H1 (cell line): ENCODE results near the gene P3R3URF. TPM values are rescaled to one million over a fixed set of nuclear protein-coding genes. Genes with fewer than 3 reads are reported as not detected.

ENCODE experiments used
- CTCF ChIA-PET: fragments of 300-600 bp; sonication (Branson Sonifier 250); formaldehyde crosslinking; loops from one replicate; lab custom pipeline; 2021; ENCODE audit not compliant: partially characterized antibody; lab: Charles Lee
- POLR2A ChIA-PET: fragments of 300-600 bp; sonication (Branson Sonifier 250); formaldehyde crosslinking; loops from one replicate; lab custom pipeline; 2021; ENCODE audit warnings: inconsistent platforms; ENCODE audit not compliant: partially characterized antibody; lab: Charles Lee
- DNase-seq, 2 experiments: peaks; one replicate each; pipeline versions ENCODE4 v3.0.0 to v3.0.0-alpha.2; 2010 to 2022; ENCODE audit warnings: low spot score in 2 of 2, low read depth in 1 of 2, mixed read lengths in 1 of 2
- FAIRE-seq: peaks from 2 replicates; lab custom pipeline; 2011; peaks lifted over from hg19 to GRCh38; lab: Jason Lieb, UNC
- H2AFZ ChIP-seq: 2 replicates; pipeline ENCODE4 v1.8.1; 2012; ENCODE audit warnings: low read length, inconsistent platforms
- H2AK5ac ChIP-seq: 2 replicates; pipeline ENCODE4 v1.6.1; 2013; ENCODE audit warnings: low read depth, low read length
- H2BK120ac ChIP-seq: replicated peaks from 2 replicates; pipeline ENCODE3; 2013; ENCODE audit warnings: low read depth, low read length, inconsistent platforms
- H2BK12ac ChIP-seq: 2 replicates; pipeline ENCODE4 v1.6.1; 2013; ENCODE audit warnings: low read depth, low read length
- H2BK15ac ChIP-seq: 2 replicates; pipeline ENCODE4 v1.6.1; 2013; ENCODE audit warnings: low read length
- H2BK20ac ChIP-seq: 2 replicates; pipeline ENCODE4 v1.6.1; 2013; ENCODE audit warnings: low read length
- H2BK5ac ChIP-seq: 2 replicates; pipeline ENCODE4 v1.6.1; 2013; ENCODE audit warnings: low read depth, low read length
- H3K14ac ChIP-seq: 2 replicates; pipeline ENCODE4 v1.6.1; 2013; ENCODE audit warnings: inconsistent platforms; ENCODE audit not compliant: insufficient read length
- H3K18ac ChIP-seq: 2 replicates; pipeline ENCODE4 v1.6.1; 2013; ENCODE audit warnings: low read length; ENCODE audit errors: extremely low read depth
- H3K23ac ChIP-seq: 2 replicates; pipeline ENCODE4 v1.6.1; 2013; ENCODE audit warnings: inconsistent platforms; ENCODE audit not compliant: insufficient read length
- H3K23me2 ChIP-seq: 2 replicates; pipeline ENCODE4 v1.6.1; 2013; ENCODE audit warnings: low read depth, low read length
- H3K27ac ChIP-seq: 2 replicates; pipeline ENCODE4 v1.6.1; 2011; ENCODE audit warnings: low read depth, low read length, inconsistent platforms
- H3K27me3 ChIP-seq, 4 experiments: replicated peaks in 1 of 4; 1 replicate in 1 of 4; 2 replicates in 3 of 4; pipeline versions ENCODE4 v1.6.1 to v1.8.1; 2011 to 2013; ENCODE audit warnings: low read length in 3 of 4, mild to moderate bottlenecking in 3 of 4, inconsistent platforms in 2 of 4, mixed read lengths in 2 of 4, moderate library complexity in 1 of 4; ENCODE audit not compliant: control insufficient read depth in 3 of 4, insufficient read depth in 3 of 4; ENCODE audit errors: extremely low read depth in 1 of 4
- H3K36me3 ChIP-seq, 4 experiments: 2 replicates each; pipeline versions ENCODE4 v1.6.1 to v1.8.1; 2011 to 2013; ENCODE audit warnings: mild to moderate bottlenecking in 4 of 4, low read length in 3 of 4, moderate library complexity in 2 of 4, control low read depth in 1 of 4, inconsistent platforms in 1 of 4; ENCODE audit not compliant: insufficient read depth in 4 of 4, control insufficient read depth in 2 of 4
- H3K4ac ChIP-seq: replicated peaks from 2 replicates; pipeline ENCODE3; 2013; ENCODE audit warnings: low read length, low read depth, mixed read lengths, inconsistent platforms; ENCODE audit not compliant: insufficient read length
- H3K4me1 ChIP-seq, 4 experiments: replicated peaks in 1 of 4; 1 replicate in 1 of 4; 2 replicates in 3 of 4; pipeline versions ENCODE4 v1.6.1 to v1.8.1; 2011 to 2013; ENCODE audit warnings: low read length in 3 of 4, inconsistent platforms in 2 of 4, mixed read lengths in 1 of 4; ENCODE audit not compliant: insufficient read depth in 4 of 4, control insufficient read depth in 3 of 4
- H3K4me2 ChIP-seq, 2 experiments: 2 replicates each; pipeline versions ENCODE4 v1.6.1 to v1.8.1; 2011 to 2013; ENCODE audit warnings: low read depth in 2 of 2, low read length in 2 of 2, control low read depth in 1 of 2, inconsistent platforms in 1 of 2, mild to moderate bottlenecking in 1 of 2; ENCODE audit not compliant: insufficient read depth in 1 of 2
- H3K4me3 ChIP-seq, 4 experiments: fragments of 200-600, 300-600 bp in 1 of 4; sonication (generic), shearing (Covaris generic), sonication (Bioruptor Twin) in 1 of 4; 2 replicates each; pipeline versions ENCODE4 v1.5.1 to v1.8.1; 2011 to 2016; ENCODE audit warnings: low read length in 4 of 4, low read depth in 3 of 4, control low read depth in 2 of 4, inconsistent platforms in 2 of 4, mild to moderate bottlenecking in 2 of 4, mixed read lengths in 1 of 4, moderate library complexity in 1 of 4; ENCODE audit not compliant: insufficient read depth in 2 of 4; ENCODE audit errors: extremely low read depth in 1 of 4
- H3K56ac ChIP-seq: replicated peaks from 2 replicates; pipeline ENCODE3; 2013; ENCODE audit warnings: low read depth, mild to moderate bottlenecking, mixed read lengths, low read length, inconsistent platforms; ENCODE audit not compliant: insufficient read length
- H3K79me1 ChIP-seq: 2 replicates; pipeline ENCODE4 v1.6.1; 2013; ENCODE audit warnings: low read depth, low read length, control low read depth
- H3K79me2 ChIP-seq, 2 experiments: 2 replicates each; pipeline versions ENCODE4 v1.6.1 to v1.8.1; 2012 to 2013; ENCODE audit warnings: low read length in 2 of 2, mild to moderate bottlenecking in 2 of 2, inconsistent platforms in 1 of 2; ENCODE audit not compliant: insufficient read depth in 2 of 2, control insufficient read depth in 1 of 2
- H3K9ac ChIP-seq, 4 experiments: replicated peaks in 1 of 4; 1 replicate in 1 of 4; 2 replicates in 3 of 4; pipeline versions ENCODE4 v1.6.1 to v1.8.1; 2011 to 2013; ENCODE audit warnings: low read depth in 3 of 4, low read length in 3 of 4, control low read depth in 2 of 4, mild to moderate bottlenecking in 2 of 4, moderate library complexity in 2 of 4, inconsistent platforms in 1 of 4; ENCODE audit errors: extremely low read depth in 1 of 4
- H3K9me3 ChIP-seq, 2 experiments: 2 replicates each; pipeline versions ENCODE4 v1.6.1 to v1.8.1; 2012 to 2013; ENCODE audit warnings: mild to moderate bottlenecking in 2 of 2, moderate library complexity in 2 of 2, control low read depth in 1 of 2, inconsistent platforms in 1 of 2, low read depth in 1 of 2, low read length in 1 of 2, mixed read lengths in 1 of 2; ENCODE audit not compliant: insufficient read depth in 2 of 2
- H4K20me1 ChIP-seq, 2 experiments: replicated peaks in 1 of 2; 2 replicates each; pipeline versions ENCODE3 to v1.8.1; 2011 to 2013; ENCODE audit warnings: inconsistent platforms in 2 of 2, low read length in 2 of 2, mild to moderate bottlenecking in 1 of 2; ENCODE audit not compliant: insufficient read depth in 2 of 2, control insufficient read depth in 1 of 2
- H4K5ac ChIP-seq: 2 replicates; pipeline ENCODE4 v1.6.1; 2013; ENCODE audit warnings: low read length, low read depth, mixed read lengths, inconsistent platforms; ENCODE audit not compliant: insufficient read length
- H4K8ac ChIP-seq: 2 replicates; pipeline ENCODE4 v1.8.0; 2013; ENCODE audit warnings: mild to moderate bottlenecking, moderate library complexity, low read length, inconsistent platforms; ENCODE audit not compliant: insufficient read depth; ENCODE audit errors: extremely low read depth
- H4K91ac ChIP-seq: replicated peaks from 2 replicates; pipeline ENCODE3; 2013; ENCODE audit warnings: low read length, mixed read lengths, inconsistent platforms; ENCODE audit not compliant: insufficient read length
- CBX5 ChIP-seq: fragments of 300-800, 300-1000 bp; sonication (generic); IDR thresholded peaks from 2 replicates; pipeline ENCODE4 v1.7.1; 2016; ENCODE audit warnings: antibody characterized with exemption, low read length, low read depth
- CHD2 ChIP-seq: IDR thresholded peaks from 2 replicates; pipeline ENCODE4 v1.6.1; 2012; ENCODE audit warnings: low read length, improper control_type of control experiment
- FOSL1 ChIP-seq: IDR thresholded peaks from 2 replicates; pipeline ENCODE4 v1.6.1; 2011; ENCODE audit warnings: mild to moderate bottlenecking, low read depth, low read length, moderate library complexity; ENCODE audit not compliant: insufficient read depth
- GTF2F1 ChIP-seq: IDR thresholded peaks from 2 replicates; pipeline ENCODE4 v1.6.1; 2012; ENCODE audit warnings: low read depth, low read length, improper control_type of control experiment, borderline replicate concordance
- PHF8 ChIP-seq: fragments of 200-600 bp; sonication (generic); conservative IDR thresholded peaks from 2 replicates; pipeline ENCODE4 v1.7.1; 2012; ENCODE audit warnings: low read depth, mild to moderate bottlenecking, inconsistent platforms, low read length, moderate library complexity
- POU5F1 ChIP-seq: IDR thresholded peaks from 2 replicates; pipeline ENCODE4 v1.6.1; 2011; ENCODE audit warnings: low read depth, mild to moderate bottlenecking, low read length, moderate library complexity
- SAP30 ChIP-seq: fragments of 300-600 bp; sonication (generic); IDR thresholded peaks from 2 replicates; pipeline ENCODE4 v1.7.1; 2012; ENCODE audit warnings: low read length, moderate library complexity, mild to moderate bottlenecking, inconsistent platforms; ENCODE audit not compliant: insufficient read depth, insufficient replicate concordance
- SIRT6 ChIP-seq: IDR thresholded peaks from one replicate; pipeline ENCODE4 v1.7.1; 2012; ENCODE audit warnings: low read length, inconsistent platforms
- SP1 ChIP-seq: IDR thresholded peaks from 2 replicates; pipeline ENCODE4 v1.6.1; 2011; ENCODE audit warnings: low read depth, low read length
- TAF1 ChIP-seq: IDR thresholded peaks from 2 replicates; pipeline ENCODE4 v1.6.1; 2011; ENCODE audit warnings: mild to moderate bottlenecking, low read depth, low read length
- TAF7 ChIP-seq: optimal IDR thresholded peaks from 2 replicates; pipeline ENCODE3; 2011; ENCODE audit warnings: low read depth, mild to moderate bottlenecking, inconsistent platforms, low read length, moderate library complexity, borderline replicate concordance
- YY1 ChIP-seq: IDR thresholded peaks from 2 replicates; pipeline ENCODE4 v1.6.1; 2011; ENCODE audit warnings: low read depth, mild to moderate bottlenecking, low read length
- polyA plus RNA-seq, 7 experiments: library from polyadenylated mRNA; depleted of rRNA in 3 of 7; stranded (reverse) in 5 of 7; unstranded in 2 of 7; fragments of >200 nt in 5 of 7; fragments of 200-250 nt in 2 of 7; gene quantifications; 1 replicate in 5 of 7; 2 replicates in 1 of 7; 4 replicates in 1 of 7; pipeline versions ENCODE4 v1.2.1 to v1.2.3, GENCODE V29; 2011 to 2013; ENCODE audit warnings: missing spikeins in 2 of 7, mixed read lengths in 2 of 7
- total RNA-seq: library from RNA; stranded (reverse); fragmentation: NEBNext Ultra II Directional; extraction: Animal tissue kit (Norgen Biotek cat#: 25700); gene quantifications from 2 replicates; pipeline ENCODE4 v1.2.1, GENCODE V29; 2021

The P3R3URF gene
- total and polyA plus RNA-seq, 2 of the 8 experiments (the other 6 are each of a cell fraction or from before 2014, with no cell fraction given): not detected

GRCh38 chr1:46136711-46137110, 39.6 kb downstream of the P3R3URF start:
- POLR2A ChIA-PET: interaction anchor here (2.1 kb wide), 1 partner anchor 12 kb away, joined by 6 read pairs; no protein-coding TSS in a partner anchor
- no peak overlapping the region for H3K23ac ChIP-seq
- H3K23me2 ChIP-seq: peaks cover 8% of the 10 kb centered on the region
- no peak overlapping the region for H3K9ac ChIP-seq
- no peak overlapping the region for H4K5ac ChIP-seq
- no peaks in the 10 kb centered on the region for H3K27me3 ChIP-seq
- H4K8ac ChIP-seq: no peak overlapping the region
- no peak overlapping the region for H2BK5ac ChIP-seq
- no peaks in the 10 kb centered on the region for H3K79me1 ChIP-seq
- 0 out of 2 replicates have a peak overlapping the region, but pooled peaks have one; percentile 46 for H2BK15ac ChIP-seq
- no peak overlapping the region for H2BK12ac ChIP-seq
- no peak overlapping the region for H3K4ac ChIP-seq
- H3K56ac ChIP-seq: no peak overlapping the region
- no peak overlapping the region for H3K27ac ChIP-seq
- no peak overlapping the region for H3K4me2 ChIP-seq
- no peak overlapping the region for H3K14ac ChIP-seq
- CTCF ChIA-PET: interaction anchor here (1.2 kb wide), 1 partner anchor 47 kb away, joined by 3 read pairs; no protein-coding TSS in a partner anchor
- H2AK5ac ChIP-seq: no peak overlapping the region
- no peaks in the 10 kb centered on the region for H3K79me2 ChIP-seq
- H2BK120ac ChIP-seq: no peak overlapping the region
- H2AFZ ChIP-seq: no peak overlapping the region
- H3K4me3 ChIP-seq: no peak overlapping the region
- DNase-seq (no peak), FAIRE-seq (no peak)
- no peak overlapping the region for H3K18ac ChIP-seq
- H2BK20ac ChIP-seq: no peak overlapping the region
- H3K4me1 ChIP-seq: peaks cover 0 to 8% (median 4%) of the 10 kb centered on the region in 4 experiments; a peak in 5 of 7 replicates
- H3K9me3 ChIP-seq: no peaks in the 10 kb centered on the region
- no peaks in the 10 kb centered on the region for H4K20me1 ChIP-seq
- no peaks in the 10 kb centered on the region for H3K36me3 ChIP-seq
- H4K91ac ChIP-seq: no peak overlapping the region
- TF ChIP-seq POU5F1 (no peak), TAF1 (no peak), SIRT6 (no peak), CHD2 (no peak), PHF8 (no peak), GTF2F1 (no peak), YY1 (no peak), TAF7 (no peak), CBX5 (no peak), SP1 (no peak), SAP30 (no peak), FOSL1 (no peak)
